Upper lobe of right lung (tissue), 1 donor: ENCODE data around the gene CCNH. TPM values are rescaled to one million over a fixed set of nuclear protein-coding genes. Genes with fewer than 3 reads are reported as not detected.

Experiments
- ATAC-seq: fragments of 200-7000 bp; cut with Tn5 transposase; one replicate; pipeline ENCODE4 v1.9.1; 2020; ENCODE audit warnings: mild to moderate bottlenecking, moderate library complexity
- DNase-seq: peaks from one replicate; pipeline ENCODE4 v3.0.0-alpha.2; 2020
- H3K27ac ChIP-seq: fragments of 200-600 bp; one replicate; pipeline ENCODE4 v1.8.0; 2022
- H3K27me3 ChIP-seq: fragments of 200-600 bp; one replicate; pipeline ENCODE4 v1.8.0; 2022; ENCODE audit warnings: mild to moderate bottlenecking
- H3K36me3 ChIP-seq: fragments of 200-600 bp; one replicate; pipeline ENCODE4 v1.8.0; 2022
- H3K4me1 ChIP-seq: fragments of 200-600 bp; one replicate; pipeline ENCODE4 v1.8.0; 2022
- H3K4me3 ChIP-seq: fragments of 200-600 bp; one replicate; pipeline ENCODE4 v1.8.0; 2022; ENCODE audit warnings: mild to moderate bottlenecking
- H3K9me3 ChIP-seq: fragments of 200-600 bp; one replicate; pipeline ENCODE4 v1.8.0; 2022
- intact Hi-C: fragments of 100-400 bp; cut with DNase I; formaldehyde crosslinking; loops from one replicate; pipeline ENCODE4 v1.11.0; 2022
- total RNA-seq: library from RNA; stranded (reverse); fragmentation: NEBNext Ultra II Directional; extraction: Animal tissue kit (Norgen Biotek cat#: 25700); gene quantifications from one replicate; pipeline ENCODE4 v1.2.1, GENCODE V29; 2021
- TF ChIP-seq, protein P1 (sequence below): fragments of 200-600 bp; IDR thresholded peaks from one replicate; pipeline ENCODE4 v1.8.0; 2022; ENCODE audit warnings: antibody characterized with exemption
- donor health status: DM: no; HTN: yes; CAD: no; lungs with severe emphysema.

Gene CCNH
- total RNA-seq, 1 donor from 2014 or later = 50.4 TPM

DNA sequence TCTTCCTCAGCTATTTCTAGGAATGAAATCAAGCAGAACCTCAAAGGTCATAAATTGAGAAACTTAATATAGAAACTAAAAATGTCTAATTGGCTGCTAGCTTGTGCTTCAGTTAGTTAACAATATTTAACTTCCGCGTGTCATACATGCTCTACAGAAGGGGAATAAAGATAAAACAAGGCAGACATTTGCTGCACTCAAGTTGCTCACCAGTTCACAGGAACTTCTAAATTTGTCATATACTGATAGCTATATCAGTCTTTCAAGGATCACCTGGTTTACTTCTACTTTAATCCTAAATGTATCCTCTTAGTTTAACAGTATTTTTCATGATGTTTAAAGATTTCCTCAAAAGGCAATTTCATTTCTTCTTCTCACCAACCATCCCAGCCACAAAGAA, 8.4 kb downstream of the CCNH start:
- Histone ChIP-seq H3K9me3 (no peaks in the 10 kb centered on the region), H3K27me3 (no peaks in the 10 kb centered on the region), H3K36me3 (peaks cover 94% of the 10 kb centered on the region), H3K4me3 (no peak overlapping the region), H3K4me1 (peaks cover 8% of the 10 kb centered on the region), H3K27ac (no peak overlapping the region)
- intact Hi-C loops = no loop called here
- no peak for ATAC-seq
- no peak for DNase-seq
- TF ChIP-seq, protein P1, sequence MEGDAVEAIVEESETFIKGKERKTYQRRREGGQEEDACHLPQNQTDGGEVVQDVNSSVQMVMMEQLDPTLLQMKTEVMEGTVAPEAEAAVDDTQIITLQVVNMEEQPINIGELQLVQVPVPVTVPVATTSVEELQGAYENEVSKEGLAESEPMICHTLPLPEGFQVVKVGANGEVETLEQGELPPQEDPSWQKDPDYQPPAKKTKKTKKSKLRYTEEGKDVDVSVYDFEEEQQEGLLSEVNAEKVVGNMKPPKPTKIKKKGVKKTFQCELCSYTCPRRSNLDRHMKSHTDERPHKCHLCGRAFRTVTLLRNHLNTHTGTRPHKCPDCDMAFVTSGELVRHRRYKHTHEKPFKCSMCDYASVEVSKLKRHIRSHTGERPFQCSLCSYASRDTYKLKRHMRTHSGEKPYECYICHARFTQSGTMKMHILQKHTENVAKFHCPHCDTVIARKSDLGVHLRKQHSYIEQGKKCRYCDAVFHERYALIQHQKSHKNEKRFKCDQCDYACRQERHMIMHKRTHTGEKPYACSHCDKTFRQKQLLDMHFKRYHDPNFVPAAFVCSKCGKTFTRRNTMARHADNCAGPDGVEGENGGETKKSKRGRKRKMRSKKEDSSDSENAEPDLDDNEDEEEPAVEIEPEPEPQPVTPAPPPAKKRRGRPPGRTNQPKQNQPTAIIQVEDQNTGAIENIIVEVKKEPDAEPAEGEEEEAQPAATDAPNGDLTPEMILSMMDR = no peak

DNA sequence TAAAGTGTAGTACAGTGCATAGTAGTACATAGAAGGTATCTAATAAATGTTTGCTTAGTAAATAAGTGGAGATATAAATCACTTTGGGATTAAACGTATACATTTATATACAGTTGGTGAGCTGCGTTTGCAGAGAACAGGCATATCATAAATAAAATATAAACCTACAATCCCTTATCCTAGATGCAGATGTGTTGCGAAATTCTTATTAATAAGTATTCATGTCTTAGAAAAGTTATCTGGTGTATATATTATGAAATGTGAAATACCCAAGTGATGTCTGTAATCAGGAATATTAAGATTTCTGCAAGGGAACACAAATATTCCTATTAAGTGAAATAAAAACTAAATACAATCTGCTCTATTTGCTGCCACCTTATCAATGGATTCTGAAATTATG, 8.8 kb downstream of the CCNH start:
- Histone ChIP-seq H3K27me3 (no peaks in the 10 kb centered on the region), H3K27ac (no peak overlapping the region), H3K36me3 (peaks cover 94% of the 10 kb centered on the region), H3K4me1 (peaks cover 8% of the 10 kb centered on the region), H3K9me3 (no peaks in the 10 kb centered on the region), H3K4me3 (no peak overlapping the region)
- intact Hi-C loops = no loop called here
- DNase-seq = no peak
- no peak for ATAC-seq
- TF ChIP-seq, protein P1 = no peak

DNA sequence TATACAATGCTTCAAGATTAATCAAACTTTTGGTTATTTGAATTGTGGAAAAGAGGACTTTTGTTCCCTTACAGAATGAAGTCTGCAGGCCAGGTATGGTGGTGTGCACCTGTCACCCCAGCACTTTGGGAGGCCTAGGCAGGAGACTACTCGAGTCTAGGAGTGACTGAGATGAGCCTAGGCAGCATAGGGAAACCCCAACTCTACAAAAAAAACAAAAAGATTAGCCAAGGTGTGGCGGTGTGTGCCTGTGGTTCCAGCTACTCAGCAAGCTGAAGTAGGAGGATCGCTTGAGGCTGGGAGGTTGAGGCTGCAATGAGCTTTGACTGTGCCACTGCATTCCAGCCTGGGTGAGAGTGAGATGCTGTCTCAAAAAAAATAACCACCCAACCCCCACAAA, 9.3 kb downstream of the CCNH start:
- Histone ChIP-seq H3K36me3 (peaks cover 94% of the 10 kb centered on the region), H3K4me1 (peaks cover 8% of the 10 kb centered on the region), H3K27me3 (no peaks in the 10 kb centered on the region), H3K9me3 (no peaks in the 10 kb centered on the region), H3K27ac (no peak overlapping the region), H3K4me3 (no peak overlapping the region)
- intact Hi-C loops = no loop called here
- TF ChIP-seq, protein P1 = no peak
- no peak for DNase-seq
- no peak for ATAC-seq

DNA sequence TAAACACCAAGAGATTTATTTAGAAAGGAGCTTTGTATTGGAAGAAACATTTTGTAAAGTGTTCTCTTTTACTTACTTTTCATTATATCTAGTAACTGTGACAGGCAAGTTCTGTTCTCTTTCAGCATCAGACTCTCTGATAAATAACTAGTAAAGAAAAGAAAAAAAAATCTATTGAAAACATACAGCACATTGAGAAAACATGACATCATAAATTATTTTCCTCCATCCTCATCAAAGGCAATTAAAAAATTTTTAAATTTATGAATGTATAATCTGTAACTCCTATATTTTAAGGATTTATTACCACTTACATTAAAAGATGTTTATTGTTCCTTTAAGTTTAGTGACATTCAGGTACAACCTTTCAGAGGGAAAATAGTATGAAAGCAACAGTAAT, 11.1 kb downstream of the CCNH start:
- no peak overlapping the region for H3K27ac ChIP-seq
- peaks cover 8% of the 10 kb centered on the region for H3K4me1 ChIP-seq
- no peak for DNase-seq
- H3K9me3 ChIP-seq = no peaks in the 10 kb centered on the region
- TF ChIP-seq, protein P1 = no peak
- intact Hi-C loops = no loop called here
- no peaks in the 10 kb centered on the region for H3K27me3 ChIP-seq
- peaks cover 94% of the 10 kb centered on the region for H3K36me3 ChIP-seq
- no peak for ATAC-seq
- no peak overlapping the region for H3K4me3 ChIP-seq

DNA sequence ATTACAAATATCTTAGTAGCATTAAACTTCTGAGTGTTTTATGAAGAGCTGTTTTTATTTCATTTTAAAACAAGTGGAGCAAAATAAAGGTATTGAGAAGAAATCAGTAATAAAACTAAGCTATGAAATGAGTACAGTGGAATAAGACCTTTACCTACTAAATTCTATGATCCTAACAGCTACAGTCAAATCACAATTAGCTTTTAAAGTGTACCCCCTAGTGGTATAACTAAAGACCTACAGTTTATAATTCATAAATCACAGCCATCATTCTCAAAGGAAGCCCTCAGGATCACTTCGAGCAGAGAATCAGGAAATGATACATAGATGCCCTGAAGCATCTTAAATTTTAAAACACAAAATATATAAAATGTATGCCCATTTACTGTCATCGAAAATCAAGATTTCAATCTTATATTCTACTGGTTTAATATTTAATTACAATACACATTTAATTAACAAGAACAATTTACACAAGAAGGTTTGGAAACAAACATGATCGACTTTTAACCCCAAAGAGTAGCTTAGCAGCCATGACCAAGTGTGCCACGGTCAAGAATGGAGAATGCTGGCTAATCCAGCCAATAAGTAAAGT, 12.3 kb downstream of the CCNH start:
- TF ChIP-seq, protein P1 = peak; percentile 77
- no peak overlapping the region for H3K4me3 ChIP-seq
- H3K27ac ChIP-seq = no peak overlapping the region
- H3K27me3 ChIP-seq = no peaks in the 10 kb centered on the region
- H3K4me1 ChIP-seq = peaks cover 8% of the 10 kb centered on the region
- ATAC-seq = peak; percentile 82
- intact Hi-C loops = no loop called here
- H3K9me3 ChIP-seq = no peaks in the 10 kb centered on the region
- H3K36me3 ChIP-seq = peaks cover 94% of the 10 kb centered on the region
- no peak for DNase-seq

DNA sequence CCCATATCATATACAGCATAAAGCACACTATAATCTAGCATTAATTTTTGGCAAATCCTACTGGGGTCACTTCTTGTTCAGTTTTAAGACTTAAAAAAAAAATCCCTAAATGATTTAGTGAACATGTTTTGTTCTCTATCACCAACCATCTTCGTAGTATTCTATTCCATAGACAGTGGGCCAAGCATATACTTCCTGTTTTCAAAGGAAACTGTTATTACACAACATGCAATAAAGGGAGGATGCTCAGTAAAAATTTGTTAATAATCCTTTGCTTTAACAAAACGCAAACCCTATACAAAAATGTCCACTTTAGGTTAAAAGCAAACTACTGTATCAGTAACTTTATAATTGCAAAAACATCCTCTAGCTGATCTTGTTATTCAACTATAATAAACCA, 13.0 kb downstream of the CCNH start:
- Histone ChIP-seq H3K4me3 (no peak overlapping the region), H3K4me1 (peaks cover 8% of the 10 kb centered on the region), H3K36me3 (peaks cover 94% of the 10 kb centered on the region), H3K9me3 (no peaks in the 10 kb centered on the region), H3K27me3 (no peaks in the 10 kb centered on the region), H3K27ac (peak overlapping the region; percentile 19)
- TF ChIP-seq, protein P1 = no peak
- peak; percentile 67 for ATAC-seq
- intact Hi-C loops = no loop called here
- DNase-seq = no peak
